ENCODE measurements around the gene ACOT7. TPM values are rescaled to one million over a fixed set of nuclear protein-coding genes. Genes with fewer than 3 reads are reported as not detected.

ACOT7 gene
- total RNA-seq, 1 donor from 2014 or later, result 128 TPM

DNA sequence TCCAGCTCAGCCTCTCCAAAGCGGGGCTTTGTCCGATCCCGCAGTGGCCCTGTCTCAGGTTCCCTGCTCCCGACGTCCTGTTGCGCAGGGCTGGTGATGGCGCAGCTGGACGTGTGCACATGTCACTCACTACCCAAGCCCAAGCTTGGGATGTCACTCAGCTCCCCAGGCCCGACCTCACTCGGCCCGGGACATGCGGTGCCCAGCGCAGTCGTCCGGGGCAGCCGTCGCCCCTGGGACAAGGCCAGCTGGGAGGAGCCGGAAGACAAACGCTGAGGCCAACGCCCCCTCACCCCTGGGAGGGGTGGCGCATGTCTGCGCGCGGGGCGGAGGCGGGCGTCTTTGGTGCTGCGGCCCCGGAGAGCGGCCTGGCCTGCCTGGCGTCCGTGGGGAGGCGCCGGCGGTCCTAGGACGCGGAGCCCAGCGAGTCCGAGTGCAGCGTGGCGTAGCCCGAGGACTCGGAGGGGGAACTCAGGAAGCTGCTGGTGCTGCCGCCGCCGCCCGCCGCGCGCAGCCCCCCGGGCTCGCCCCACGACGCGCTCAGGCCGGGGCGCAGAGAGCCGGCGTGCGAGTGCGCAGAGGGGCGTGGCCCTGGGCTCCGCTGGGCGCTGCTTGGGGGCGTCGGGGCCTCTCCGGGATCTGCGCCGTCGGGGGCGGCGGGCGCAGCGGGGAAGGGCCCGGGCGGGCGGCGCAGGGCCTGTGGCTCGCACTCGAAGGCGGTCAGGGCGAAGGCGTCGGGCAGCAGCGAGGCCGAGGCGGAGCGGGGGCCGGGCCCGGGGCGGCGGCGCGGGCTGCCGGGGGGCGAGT is 144.4 kb downstream of the ACOT7 start:
- DNase-seq (ENCODE audit: low spot score), result no peak
- no peak overlapping the region for H3K27ac Mint-ChIP-seq
- H3K4me3 Mint-ChIP-seq (ENCODE audit: low read depth), result no peak overlapping the region
- intact Hi-C loops (cut with micrococcal nuclease), result loop anchor here (5.0 kb wide), 2 partner anchors 93 to 173 kb away; partner anchors contain the start of gene ESPN
- no peaks in the 10 kb centered on the region for H3K9me3 Mint-ChIP-seq
- H3K36me3 Mint-ChIP-seq (ENCODE audit: low read depth), result no peaks in the 10 kb centered on the region
- peaks cover 4% of the 10 kb centered on the region for H3K4me1 Mint-ChIP-seq (ENCODE audit: low read depth)
- peaks cover 46% of the 10 kb centered on the region for H3K27me3 Mint-ChIP-seq (ENCODE audit: low read depth)

- Mint-ChIP-seq H3K27me3 (ENCODE audit: low read depth) (peaks cover 55% of the 10 kb centered on the region), H3K27ac (no peak overlapping the region), H3K9me3 (no peaks in the 10 kb centered on the region), H3K4me3 (ENCODE audit: low read depth) (no peak overlapping the region), H3K4me1 (ENCODE audit: low read depth) (peaks cover 4% of the 10 kb centered on the region), H3K36me3 (ENCODE audit: low read depth) (no peaks in the 10 kb centered on the region)
- DNase-seq (ENCODE audit: low spot score), result no peak
- intact Hi-C loops (cut with micrococcal nuclease), result loop anchor here (5.0 kb wide), 2 partner anchors 94 to 174 kb away; partner anchors contain the start of gene ESPN
Observed at GRCh38 chr1:6248161-6248776, 145.3 kb downstream of the ACOT7 start.

DNA sequence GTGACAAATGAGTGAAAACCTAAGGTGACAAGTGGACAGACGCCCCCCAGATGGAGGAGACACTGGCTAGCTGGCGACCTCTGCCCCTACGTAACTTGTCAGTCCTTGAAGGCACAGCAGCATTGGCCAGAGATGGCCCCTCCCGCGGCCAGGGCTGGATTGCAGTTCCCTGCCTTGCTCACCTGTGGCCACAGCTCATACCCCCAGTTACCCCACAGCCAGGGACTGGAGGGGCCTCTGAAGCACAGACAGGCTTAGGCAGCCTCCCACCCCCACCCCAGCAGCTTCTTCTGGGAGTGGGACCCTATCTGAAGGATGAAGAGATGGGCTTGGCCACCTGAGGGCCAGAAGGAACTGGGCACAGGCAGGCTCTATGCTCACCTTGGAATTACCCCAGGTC is 145.9 kb downstream of the ACOT7 start:
- Mint-ChIP-seq H3K4me1 (ENCODE audit: low read depth) (peaks cover 4% of the 10 kb centered on the region), H3K27me3 (ENCODE audit: low read depth) (peaks cover 59% of the 10 kb centered on the region), H3K36me3 (ENCODE audit: low read depth) (no peaks in the 10 kb centered on the region), H3K4me3 (ENCODE audit: low read depth) (no peak overlapping the region), H3K27ac (no peak overlapping the region), H3K9me3 (no peaks in the 10 kb centered on the region)
- DNase-seq (ENCODE audit: low spot score), result no peak
- intact Hi-C loops (cut with micrococcal nuclease), result loop anchor here (2.0 to 5.0 kb wide), 3 partner anchors 95 to 191 kb away; partner anchors contain the start of gene ESPN

- Mint-ChIP-seq H3K9me3 (no peaks in the 10 kb centered on the region), H3K4me1 (ENCODE audit: low read depth) (peaks cover 4% of the 10 kb centered on the region), H3K4me3 (ENCODE audit: low read depth) (peak overlapping the region; percentile 42), H3K27ac (no peak overlapping the region), H3K27me3 (ENCODE audit: low read depth) (peaks cover 57% of the 10 kb centered on the region), H3K36me3 (ENCODE audit: low read depth) (no peaks in the 10 kb centered on the region)
- DNase-seq (ENCODE audit: low spot score), result peak; percentile 70
- intact Hi-C loops (cut with micrococcal nuclease), result loop anchor here (1.0 to 5.0 kb wide), 4 partner anchors 96 to 192 kb away; partner anchors contain the start of gene ESPN
Observed at GRCh38 chr1:6246497-6247467, 146.8 kb downstream of the ACOT7 start.

DNA sequence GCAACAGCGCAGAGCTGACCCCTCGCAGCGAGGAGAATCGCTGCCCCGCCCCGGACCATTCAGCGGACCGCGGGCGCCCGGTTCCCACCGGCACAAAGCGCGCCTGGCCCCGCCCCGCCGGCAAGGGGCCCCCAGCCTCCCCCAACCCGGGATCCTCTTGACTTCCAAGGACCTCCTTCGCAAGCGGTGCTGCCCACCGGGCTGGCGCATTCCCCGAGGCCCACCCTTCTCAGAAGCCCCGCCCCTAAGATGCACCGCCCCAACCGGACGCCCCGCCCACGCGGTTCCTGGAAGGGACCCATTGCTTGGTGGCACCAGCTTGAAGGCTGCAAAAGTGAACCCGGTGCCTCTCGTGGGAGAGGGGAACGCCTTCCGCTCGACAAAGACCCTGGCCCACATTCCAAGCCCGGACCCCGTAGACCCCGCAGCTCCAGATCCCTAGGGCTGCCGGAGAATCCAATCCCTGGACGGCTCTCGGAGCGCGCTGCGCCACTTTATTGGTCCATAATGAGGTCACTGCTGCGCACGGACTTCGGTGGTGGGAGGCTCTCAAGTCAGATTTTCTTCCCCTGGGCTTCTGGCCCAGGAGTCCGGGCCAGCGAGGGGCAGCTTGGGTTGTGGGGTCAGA is 147.6 kb downstream of the ACOT7 start:
- intact Hi-C loops (cut with micrococcal nuclease), result loop anchor here (1.0 to 5.0 kb wide), 4 partner anchors 96 to 193 kb away; partner anchors contain the start of gene ESPN
- Mint-ChIP-seq H3K9me3 (no peaks in the 10 kb centered on the region), H3K4me3 (ENCODE audit: low read depth) (peak overlapping the region; percentile 42), H3K27ac (no peak overlapping the region), H3K36me3 (ENCODE audit: low read depth) (no peaks in the 10 kb centered on the region), H3K27me3 (ENCODE audit: low read depth) (peaks cover 62% of the 10 kb centered on the region), H3K4me1 (ENCODE audit: low read depth) (peaks cover 7% of the 10 kb centered on the region)
- DNase-seq (ENCODE audit: low spot score), result peak; percentile 39

DNA sequence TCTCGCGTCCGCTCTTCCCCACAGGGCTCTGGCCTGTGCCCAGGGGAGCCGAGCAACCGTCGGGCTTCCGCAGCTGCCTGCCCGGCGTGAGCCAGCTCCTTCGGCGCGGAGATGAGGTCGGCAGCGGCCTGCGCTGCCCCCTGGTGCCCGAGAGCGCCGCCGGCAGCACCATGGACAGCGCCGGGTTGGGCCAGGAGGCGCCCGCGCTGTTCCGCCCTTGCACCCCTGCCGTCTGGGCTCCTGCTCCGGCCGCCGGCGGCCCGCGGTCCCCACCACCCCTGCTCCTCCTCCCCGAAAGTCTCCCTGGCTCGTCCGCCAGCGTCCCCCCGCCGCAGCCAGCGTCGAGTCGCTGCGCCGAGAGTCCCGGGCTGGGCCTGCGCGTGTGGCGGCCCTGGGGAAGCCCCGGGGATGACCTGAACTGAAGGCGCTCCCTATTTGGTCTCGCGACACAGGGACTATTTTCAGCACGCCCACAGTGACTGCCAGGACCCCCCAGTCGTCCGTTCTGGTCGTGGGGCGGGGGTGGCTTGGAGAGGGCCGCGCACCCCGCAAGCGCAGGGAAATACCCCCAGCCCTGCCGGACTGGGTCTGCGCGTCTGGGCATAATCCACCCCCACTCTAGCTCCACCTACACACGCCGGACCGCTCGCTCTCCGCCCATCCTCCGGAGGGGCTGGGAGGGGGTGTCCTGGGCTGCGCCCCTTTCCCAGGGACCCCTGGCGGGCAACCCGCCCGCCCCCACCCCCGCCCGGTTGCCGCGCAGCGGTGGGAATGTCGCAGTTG is 148.3 kb downstream of the ACOT7 start:
- Mint-ChIP-seq H3K4me1 (ENCODE audit: low read depth) (peaks cover 7% of the 10 kb centered on the region), H3K9me3 (no peaks in the 10 kb centered on the region), H3K4me3 (ENCODE audit: low read depth) (no peak overlapping the region), H3K36me3 (ENCODE audit: low read depth) (no peaks in the 10 kb centered on the region), H3K27me3 (ENCODE audit: low read depth) (peaks cover 62% of the 10 kb centered on the region), H3K27ac (no peak overlapping the region)
- peak; percentile 76 for DNase-seq (ENCODE audit: low spot score)
- intact Hi-C loops (cut with micrococcal nuclease), result loop anchor here (5.0 kb wide), 2 partner anchors 97 to 177 kb away; partner anchors contain the start of gene ESPN

DNA sequence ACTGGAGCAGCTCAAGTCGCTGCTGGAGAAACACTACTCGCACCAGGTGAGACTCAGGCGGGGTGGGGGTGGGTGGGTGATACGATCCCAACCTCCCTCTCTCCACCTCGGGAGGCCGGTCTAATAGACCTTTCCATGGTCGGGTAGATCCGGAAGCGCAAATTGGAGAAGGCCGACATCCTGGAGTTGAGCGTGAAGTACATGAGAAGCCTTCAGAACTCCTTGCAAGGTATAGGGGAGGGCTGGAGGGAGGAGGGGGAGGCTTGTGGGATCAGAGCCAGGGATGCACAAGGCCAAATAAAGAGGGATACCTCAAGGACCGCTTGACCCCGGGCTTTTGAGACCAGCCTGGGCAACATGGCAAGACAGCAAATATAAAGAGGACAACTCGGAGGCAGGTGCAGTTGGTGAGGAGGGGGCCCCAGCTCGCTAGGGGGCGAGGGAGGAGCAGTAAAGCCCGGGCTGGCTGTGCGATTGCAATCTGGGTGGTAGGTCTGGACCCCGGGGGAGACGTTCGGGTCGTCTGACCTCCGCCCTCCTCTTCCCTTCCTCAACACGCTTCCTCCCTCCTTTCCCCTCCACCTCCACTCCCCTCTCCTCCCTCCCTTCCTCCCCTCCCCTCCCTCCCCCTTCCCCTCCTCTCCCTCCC is 149.0 kb downstream of the ACOT7 start:
- intact Hi-C loops (cut with micrococcal nuclease), result loop anchor here (5.0 kb wide), 2 partner anchors 98 to 178 kb away; partner anchors contain the start of gene ESPN
- H3K4me3 Mint-ChIP-seq (ENCODE audit: low read depth), result no peak overlapping the region
- H3K9me3 Mint-ChIP-seq, result no peaks in the 10 kb centered on the region
- no peak for DNase-seq (ENCODE audit: low spot score)
- H3K4me1 Mint-ChIP-seq (ENCODE audit: low read depth), result peaks cover 7% of the 10 kb centered on the region
- H3K36me3 Mint-ChIP-seq (ENCODE audit: low read depth), result no peaks in the 10 kb centered on the region
- H3K27ac Mint-ChIP-seq, result no peak overlapping the region
- peaks cover 64% of the 10 kb centered on the region for H3K27me3 Mint-ChIP-seq (ENCODE audit: low read depth)

GRCh38 chr1:6243993-6244392 is 149.6 kb downstream of the ACOT7 start, which contains the start of gene HES3:
HES3 (plus strand) TSS chr1:6244179; CDS start chr1:6244366, 187 bp downstream.
- intact Hi-C loops (cut with micrococcal nuclease), result no loop called here
- no peak for DNase-seq (ENCODE audit: low spot score)

GRCh38 chr1:6243053-6243834 is 150.3 kb downstream of the ACOT7 start:
- H3K27me3 Mint-ChIP-seq (ENCODE audit: low read depth), result peaks cover 69% of the 10 kb centered on the region
- no peaks in the 10 kb centered on the region for H3K36me3 Mint-ChIP-seq (ENCODE audit: low read depth)
- no peak overlapping the region for H3K4me3 Mint-ChIP-seq (ENCODE audit: low read depth)
- intact Hi-C loops (cut with micrococcal nuclease), result no loop called here
- H3K27ac Mint-ChIP-seq, result no peak overlapping the region
- H3K4me1 Mint-ChIP-seq (ENCODE audit: low read depth), result peaks cover 7% of the 10 kb centered on the region
- no peaks in the 10 kb centered on the region for H3K9me3 Mint-ChIP-seq
- DNase-seq (ENCODE audit: low spot score), result no peak

More at GRCh38 chr1:6243993-6244392, 149.6 kb downstream of the ACOT7 start, which contains the start of gene HES3:
- Mint-ChIP-seq H3K9me3 (no peaks in the 10 kb centered on the region), H3K36me3 (ENCODE audit: low read depth) (no peaks in the 10 kb centered on the region), H3K27ac (no peak within 1 kb of the TSS), H3K27me3 (ENCODE audit: low read depth) (peaks cover 69% of the 10 kb centered on the region), H3K4me1 (ENCODE audit: low read depth) (peaks cover 7% of the 10 kb centered on the region), H3K4me3 (ENCODE audit: low read depth) (no peak within 1 kb of the TSS)

GRCh38 chr1:6241887-6242740 is 151.5 kb downstream of the ACOT7 start:
- Mint-ChIP-seq H3K4me3 (ENCODE audit: low read depth) (no peak overlapping the region), H3K27me3 (ENCODE audit: low read depth) (peaks cover 58% of the 10 kb centered on the region), H3K36me3 (ENCODE audit: low read depth) (no peaks in the 10 kb centered on the region), H3K27ac (no peak overlapping the region), H3K4me1 (ENCODE audit: low read depth) (peaks cover 7% of the 10 kb centered on the region), H3K9me3 (no peaks in the 10 kb centered on the region)
- intact Hi-C loops (cut with micrococcal nuclease), result no loop called here
- no peak for DNase-seq (ENCODE audit: low spot score)
